RWPE1 (cell line): Measurements from ENCODE around the gene CAPZA1.

Experiments used
- CTCF ChIA-PET: fragments of 350-600 bp; sonication (Branson Sonifier 250); formaldehyde crosslinking; extraction: SDS; loops from one replicate; lab custom pipeline; 2021; lab: Yijun Ruan, JAX
- POLR2A ChIA-PET: fragments of 400-600 bp; formaldehyde crosslinking; extraction: SDS; loops from one replicate; lab custom pipeline; 2020; ENCODE audit warnings: antibody characterized with exemption; ENCODE audit not compliant: low non-redundant PET; lab: Yijun Ruan, JAX
- DNase-seq: peaks from one replicate; pipeline ENCODE4 v3.0.0; 2012; ENCODE audit warnings: low spot score
- H3K27ac ChIP-seq: fragments of 450-650 bp; 2 replicates; pipeline ENCODE4 v1.5.1; 2017
- CTCF ChIP-seq: fragments of 450-650 bp; conservative IDR thresholded peaks from 2 replicates; pipeline ENCODE4 v1.5.1; 2017; ENCODE audit warnings: low read depth, mild to moderate bottlenecking

Gene CAPZA1

GRCh38 chr1:112687785-112688496 is 68.3 kb downstream of the CAPZA1 start:
- CTCF ChIA-PET = no interaction called here
- POLR2A ChIA-PET = no interaction called here
- no peak for TF ChIP-seq CTCF
- peak overlapping the region; percentile 80 for H3K27ac ChIP-seq
- no peak for DNase-seq

GRCh38 chr1:112688781-112689193 is 69.2 kb downstream of the CAPZA1 start:
- CTCF ChIA-PET = no interaction called here
- POLR2A ChIA-PET = no interaction called here
- no peak for DNase-seq

GRCh38 chr1:112689196-112689841 is 69.7 kb downstream of the CAPZA1 start:
- no peak for TF ChIP-seq CTCF
- H3K27ac ChIP-seq = peak overlapping the region; percentile 80; the same call in 1 of the 2 replicates
- ChIA-PET POLR2A (no interaction called here), CTCF (no interaction called here)
- DNase-seq = no peak

More at GRCh38 chr1:112688781-112689193, 69.2 kb downstream of the CAPZA1 start:
- TF ChIP-seq CTCF = no peak
- peak overlapping the region; percentile 80 for H3K27ac ChIP-seq

- TF ChIP-seq CTCF = no peak
- POLR2A ChIA-PET = no interaction called here
- CTCF ChIA-PET = no interaction called here
- no peak for DNase-seq
- H3K27ac ChIP-seq = no peak overlapping the region; the same call in 1 of the 2 replicates
These were observed 70.2 kb downstream of the CAPZA1 start for GRCh38 chr1:112689842-112690237.

- TF ChIP-seq CTCF = no peak
- no peak for DNase-seq
- ChIA-PET CTCF (interaction anchor here (0.7 kb wide), 1 partner anchor 79 kb away, joined by 3 read pairs; no protein-coding TSS in a partner anchor), POLR2A (no interaction called here)
- H3K27ac ChIP-seq = no peak overlapping the region
These were observed 73.0 kb downstream of the CAPZA1 start for GRCh38 chr1:112692681-112693080.

GRCh38 chr1:112693821-112694220 is 74.2 kb downstream of the CAPZA1 start:
- CTCF ChIA-PET = no interaction called here
- POLR2A ChIA-PET = no interaction called here
- DNase-seq = no peak
- no peak for TF ChIP-seq CTCF
- no peak overlapping the region for H3K27ac ChIP-seq
